AG04450 (cell line): Measurements from ENCODE around the gene SAP30L. TPM values are rescaled to one million over a fixed set of nuclear protein-coding genes. Genes with fewer than 3 reads are reported as not detected.

ENCODE experiments used
- CTCF ChIA-PET: fragments of 300-600, 350-600 bp; formaldehyde crosslinking; extraction: SDS; loops from one replicate; lab custom pipeline; 2022; ENCODE audit warnings: antibody characterized with exemption, inconsistent platforms; lab: Charles Lee
- POLR2A ChIA-PET: fragments of 350-600 bp; formaldehyde crosslinking; extraction: SDS; loops from one replicate; lab custom pipeline; 2021; ENCODE audit warnings: antibody characterized with exemption, inconsistent platforms; lab: Yijun Ruan, JAX
- DNase-seq: peaks from one replicate; pipeline ENCODE4 v3.0.0-alpha.2; 2011; ENCODE audit warnings: low read depth, low spot score
- H3K27ac ChIP-seq: one replicate; pipeline ENCODE4 v1.5.1; 2012; ENCODE audit warnings: low read depth, low read length, control low read depth
- H3K27me3 ChIP-seq: one replicate; pipeline ENCODE4 v1.6.0; 2012; ENCODE audit warnings: low read length; ENCODE audit not compliant: control insufficient read depth, insufficient read depth
- H3K4me3 ChIP-seq: 2 replicates; pipeline ENCODE4 v1.5.1; 2011; ENCODE audit warnings: mild to moderate bottlenecking, low read depth, low read length, control low read depth
- H3K9me3 ChIP-seq: 2 replicates; pipeline ENCODE4 v1.5.1; 2012; ENCODE audit warnings: low read length; ENCODE audit not compliant: control insufficient read depth, insufficient read depth
- polyA plus RNA-seq: library from polyadenylated mRNA; depleted of rRNA; stranded (reverse); fragments of >200 nt; gene quantifications from 2 replicates; pipeline ENCODE4 v1.2.3, GENCODE V29; 2011
- TF ChIP-seq, protein P1 (sequence below): IDR thresholded peaks from 2 replicates; pipeline ENCODE4 v1.5.1; 2011; ENCODE audit warnings: low read depth, low read length, control low read depth, inconsistent platforms

Gene SAP30L
- polyA plus RNA-seq, 1 experiment, result 51.9 TPM

DNA sequence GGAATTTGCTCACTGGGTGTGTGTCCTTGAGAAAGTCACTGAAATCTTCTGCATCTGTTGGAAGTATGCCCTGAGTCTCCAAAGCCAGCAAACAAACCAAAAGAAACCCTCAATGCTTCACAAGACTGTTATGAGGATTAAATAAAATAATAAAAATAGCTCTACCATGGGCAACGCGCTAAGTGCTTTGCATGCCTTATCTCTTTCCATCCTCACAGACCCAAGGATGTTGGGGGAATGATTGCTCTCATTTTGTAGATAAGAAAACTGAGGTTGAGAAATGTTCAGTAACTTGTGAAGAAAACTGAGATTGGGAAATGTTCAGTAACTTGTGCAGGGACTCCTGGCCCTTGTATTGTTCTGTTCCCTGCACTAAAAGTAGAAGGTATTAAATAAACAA, 24.3 kb downstream of the SAP30L start:
- ChIA-PET CTCF (interaction anchor here (0.7 to 1.1 kb wide), 4 partner anchors 140 to 398 kb away, joined by 3 to 5 read pairs (median 4); no protein-coding TSS in a partner anchor), POLR2A (no interaction called here)
- Histone ChIP-seq H3K27me3 (peaks cover 61% of the 10 kb centered on the region), H3K9me3 (peaks cover 4% of the 10 kb centered on the region; the same call in 1 of the 2 replicates), H3K4me3 (no peak overlapping the region), H3K27ac (no peak overlapping the region)
- TF ChIP-seq, protein P1, sequence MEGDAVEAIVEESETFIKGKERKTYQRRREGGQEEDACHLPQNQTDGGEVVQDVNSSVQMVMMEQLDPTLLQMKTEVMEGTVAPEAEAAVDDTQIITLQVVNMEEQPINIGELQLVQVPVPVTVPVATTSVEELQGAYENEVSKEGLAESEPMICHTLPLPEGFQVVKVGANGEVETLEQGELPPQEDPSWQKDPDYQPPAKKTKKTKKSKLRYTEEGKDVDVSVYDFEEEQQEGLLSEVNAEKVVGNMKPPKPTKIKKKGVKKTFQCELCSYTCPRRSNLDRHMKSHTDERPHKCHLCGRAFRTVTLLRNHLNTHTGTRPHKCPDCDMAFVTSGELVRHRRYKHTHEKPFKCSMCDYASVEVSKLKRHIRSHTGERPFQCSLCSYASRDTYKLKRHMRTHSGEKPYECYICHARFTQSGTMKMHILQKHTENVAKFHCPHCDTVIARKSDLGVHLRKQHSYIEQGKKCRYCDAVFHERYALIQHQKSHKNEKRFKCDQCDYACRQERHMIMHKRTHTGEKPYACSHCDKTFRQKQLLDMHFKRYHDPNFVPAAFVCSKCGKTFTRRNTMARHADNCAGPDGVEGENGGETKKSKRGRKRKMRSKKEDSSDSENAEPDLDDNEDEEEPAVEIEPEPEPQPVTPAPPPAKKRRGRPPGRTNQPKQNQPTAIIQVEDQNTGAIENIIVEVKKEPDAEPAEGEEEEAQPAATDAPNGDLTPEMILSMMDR, result no peak
- DNase-seq, result no peak

DNA sequence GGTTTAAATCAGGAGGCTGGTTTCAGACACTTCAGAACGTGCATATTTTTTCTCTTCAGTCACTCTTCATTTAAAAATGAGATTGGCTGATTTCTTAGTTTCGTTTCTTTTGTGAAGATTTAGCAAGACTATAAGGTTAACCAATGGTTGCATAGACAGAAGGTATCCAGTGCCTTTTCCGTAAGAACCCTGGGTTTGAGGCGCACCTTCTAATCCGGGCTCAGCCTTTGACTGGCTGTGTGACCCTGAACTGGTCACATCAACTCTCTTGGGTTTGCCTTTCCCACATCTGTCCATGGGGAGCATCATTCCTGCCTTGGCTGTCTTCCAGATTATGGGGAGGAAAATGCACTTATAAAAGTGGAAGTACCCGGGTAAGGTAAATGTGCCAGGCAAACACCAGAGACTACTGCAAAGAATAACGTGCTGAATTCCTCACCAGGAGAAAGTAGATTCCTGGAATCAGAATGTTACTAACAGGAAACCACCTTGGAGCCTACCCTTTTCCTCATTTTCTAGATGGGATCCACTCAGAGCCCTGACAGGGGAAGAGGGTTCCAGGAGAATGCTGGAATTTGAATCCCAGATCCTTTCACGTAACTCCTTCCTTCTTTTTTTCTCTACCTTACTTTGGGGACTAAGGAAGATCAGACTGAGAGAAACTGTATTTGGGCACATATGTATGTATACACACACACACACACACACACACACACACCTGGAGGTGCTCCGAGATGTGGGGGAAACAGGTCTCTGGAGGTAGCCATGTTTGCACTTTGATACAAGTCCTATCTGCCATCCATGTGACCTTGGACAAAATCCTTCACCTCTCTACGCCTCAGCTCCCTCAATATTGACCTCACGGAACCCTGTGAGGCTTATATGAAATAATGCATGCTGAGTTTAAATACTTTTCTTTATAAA, 25.4 kb downstream of the SAP30L start:
- POLR2A ChIA-PET, result no interaction called here
- CTCF ChIA-PET, result interaction anchor here (0.8 to 1.1 kb wide), 2 partner anchors 139 to 168 kb away, joined by 3 read pairs; no protein-coding TSS in a partner anchor
- Histone ChIP-seq H3K9me3 (peaks cover 7% of the 10 kb centered on the region; the same call in 1 of the 2 replicates), H3K4me3 (no peak overlapping the region), H3K27me3 (peaks cover 72% of the 10 kb centered on the region), H3K27ac (no peak overlapping the region)
- no peak for DNase-seq
- TF ChIP-seq, protein P1, result no peak

DNA sequence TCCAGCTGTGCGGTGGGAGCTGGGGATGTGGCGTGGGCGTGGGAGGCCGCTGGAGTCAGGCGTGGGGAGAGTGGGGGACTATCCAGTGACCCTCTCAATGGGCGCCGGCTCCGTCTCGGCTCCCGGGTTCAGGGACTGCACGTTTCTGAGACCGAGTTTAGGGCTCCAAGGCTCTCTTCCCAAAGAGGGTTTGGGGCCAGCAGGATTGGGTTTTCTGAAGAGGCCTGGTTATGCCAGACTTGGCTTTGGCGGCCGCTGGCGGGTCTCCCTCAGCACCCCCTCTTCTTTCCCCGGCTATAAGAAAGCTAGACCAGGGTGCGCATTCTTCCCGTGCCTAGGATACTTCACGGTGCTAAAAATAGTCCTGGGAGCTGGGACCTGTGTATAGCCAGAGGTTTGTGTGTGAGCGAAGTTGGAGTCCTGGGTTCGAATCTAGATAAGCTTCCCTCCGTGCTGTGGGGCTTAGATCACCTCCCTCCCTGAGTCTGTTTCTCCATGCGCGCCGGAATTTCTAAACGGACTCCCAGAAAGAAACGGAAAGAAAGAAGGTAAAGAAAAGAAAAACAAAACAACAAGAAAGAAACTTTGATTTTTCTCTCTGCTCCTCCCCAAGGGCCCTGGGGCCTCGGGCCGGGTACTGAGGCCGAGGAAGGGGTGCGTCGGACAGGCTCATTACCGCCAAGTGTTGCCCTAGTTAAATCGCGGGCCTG, 27.2 kb downstream of the SAP30L start:
- TF ChIP-seq, protein P1, result no peak
- DNase-seq, result no peak
- ChIA-PET POLR2A (interaction anchor here (0.7 kb wide), 1 partner anchor 398 kb away, joined by 3 read pairs; no protein-coding TSS in a partner anchor), CTCF (interaction anchor here (0.6 to 1.5 kb wide), 4 partner anchors 48 to 401 kb away, joined by 3 to 4 read pairs (median 3); no protein-coding TSS in a partner anchor)
- no peak overlapping the region for H3K27ac ChIP-seq
- H3K27me3 ChIP-seq, result peaks cover 89% of the 10 kb centered on the region
- peaks cover 7% of the 10 kb centered on the region; the same call in 1 of the 2 replicates for H3K9me3 ChIP-seq
- no peak overlapping the region for H3K4me3 ChIP-seq

DNA sequence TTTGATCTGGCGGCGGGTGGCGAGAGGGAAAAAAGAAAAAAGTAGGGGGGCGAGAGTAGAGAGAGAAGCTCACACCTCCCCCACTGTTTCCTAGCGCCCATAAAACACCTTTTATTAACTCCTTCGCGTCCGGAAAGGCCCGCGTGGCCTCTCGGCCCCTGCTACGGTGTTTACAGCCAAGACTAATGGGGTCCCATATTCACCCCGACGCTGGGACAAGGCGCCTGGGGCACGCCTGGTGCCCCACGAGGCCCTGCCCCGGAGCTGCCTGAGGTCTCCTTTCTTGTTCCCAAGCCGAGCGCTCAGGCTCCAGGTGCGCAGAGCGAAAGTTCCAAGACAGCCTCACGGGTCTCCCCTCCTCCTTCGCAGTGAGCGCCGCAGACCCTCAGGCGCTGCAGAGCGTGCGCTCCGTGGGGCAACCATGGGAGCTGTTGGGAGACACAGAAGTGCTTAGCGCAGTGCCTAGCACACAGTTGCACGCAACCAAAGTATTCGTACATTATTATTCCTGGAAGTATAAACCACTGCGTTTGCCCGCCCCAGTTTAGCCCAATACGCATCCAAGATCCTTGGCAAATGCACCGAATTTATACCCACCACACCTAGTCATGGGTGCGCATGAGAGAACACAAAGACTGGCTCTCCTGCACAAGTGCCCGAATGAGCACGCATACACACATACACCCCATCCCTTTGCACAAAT, 27.9 kb downstream of the SAP30L start:
- CTCF ChIA-PET, result interaction anchor here (0.6 to 1.5 kb wide), 4 partner anchors 47 to 402 kb away, joined by 3 to 4 read pairs (median 3); no protein-coding TSS in a partner anchor
- DNase-seq, result no peak
- H3K9me3 ChIP-seq, result peaks cover 7% of the 10 kb centered on the region; the same call in 1 of the 2 replicates

More for the DNA sequence above, 27.9 kb downstream of the SAP30L start:
- peaks cover 96% of the 10 kb centered on the region for H3K27me3 ChIP-seq
- TF ChIP-seq, protein P1, result no peak
- no peak overlapping the region for H3K27ac ChIP-seq
- POLR2A ChIA-PET, result interaction anchor here (0.7 kb wide), 1 partner anchor 399 kb away, joined by 3 read pairs; no protein-coding TSS in a partner anchor
- H3K4me3 ChIP-seq, result no peak overlapping the region
